OCI-LY3 (cell line): ENCODE measurements around the gene POU2F2.

Experiments
- H2AFZ ChIP-seq: fragments of 200-600, 300-600 bp; shearing (Covaris generic); 2 replicates; pipeline ENCODE4 v1.6.0; 2014; ENCODE audit warnings: antibody characterized with exemption, low read depth, low read length
- H3K27ac ChIP-seq: fragments of 200-600, 300-600 bp; sonication (generic); 2 replicates; pipeline ENCODE4 v1.5.1; 2014; ENCODE audit warnings: mild to moderate bottlenecking, low read length, moderate library complexity, mixed read lengths
- H3K27me3 ChIP-seq: fragments of 200-600, 300-600 bp; sonication (generic); 2 replicates; pipeline ENCODE4 v1.6.1; 2014; ENCODE audit warnings: low read depth, low read length, mixed read lengths
- H3K36me3 ChIP-seq: fragments of 200-600, 300-600 bp; sonication (generic); replicated peaks from 2 replicates; pipeline ENCODE3; 2014; ENCODE audit warnings: low read depth, low read length, mixed read lengths
- H3K4me1 ChIP-seq: fragments of 300-600, 200-600 bp; sonication (generic); 2 replicates; pipeline ENCODE4 v1.6.1; 2014; ENCODE audit warnings: low read length, mixed read lengths
- H3K4me2 ChIP-seq: fragments of 200-600, 300-600 bp; sonication (generic); 2 replicates; pipeline ENCODE4 v1.6.1; 2014; ENCODE audit warnings: low read length, mixed read lengths
- H3K4me3 ChIP-seq: fragments of 300-600, 200-600 bp; sonication (generic); 2 replicates; pipeline ENCODE4 v1.5.1; 2014; ENCODE audit warnings: antibody characterized with exemption, mild to moderate bottlenecking, low read length, moderate library complexity
- H3K79me2 ChIP-seq: fragments of 300-600, 200-600 bp; shearing (Covaris generic); 2 replicates; pipeline ENCODE4 v1.6.1; 2014; ENCODE audit warnings: mild to moderate bottlenecking, low read length, mixed read lengths
- H3K9ac ChIP-seq: fragments of 300-600, 200-600 bp; shearing (Covaris generic); 2 replicates; pipeline ENCODE4 v1.6.0; 2014; ENCODE audit warnings: mild to moderate bottlenecking, low read length, moderate library complexity
- H3K9me3 ChIP-seq: fragments of 200-600, 300-600 bp; shearing (Covaris generic); 2 replicates; pipeline ENCODE4 v1.6.1; 2014; ENCODE audit warnings: low read length, mixed read lengths; ENCODE audit not compliant: insufficient read depth
- H4K20me1 ChIP-seq: fragments of 200-600, 300-600 bp; sonication (generic); 2 replicates; pipeline ENCODE4 v1.6.1; 2016; ENCODE audit warnings: low read length, mixed read lengths; ENCODE audit not compliant: insufficient read depth
- EZH2phosphoT487 ChIP-seq: fragments of 200-600 bp; shearing (Covaris generic); IDR thresholded peaks from 2 replicates; pipeline ENCODE4 v1.6.1; 2018; ENCODE audit warnings: antibody characterized with exemption, mixed run types, low read depth
- TF ChIP-seq, protein P1 (sequence below): fragments of 200-600, 300-600 bp; sonication (generic); IDR thresholded peaks from 2 replicates; pipeline ENCODE4 v1.5.1; 2014; ENCODE audit warnings: antibody characterized with exemption, low read length, low read depth

Gene POU2F2

DNA sequence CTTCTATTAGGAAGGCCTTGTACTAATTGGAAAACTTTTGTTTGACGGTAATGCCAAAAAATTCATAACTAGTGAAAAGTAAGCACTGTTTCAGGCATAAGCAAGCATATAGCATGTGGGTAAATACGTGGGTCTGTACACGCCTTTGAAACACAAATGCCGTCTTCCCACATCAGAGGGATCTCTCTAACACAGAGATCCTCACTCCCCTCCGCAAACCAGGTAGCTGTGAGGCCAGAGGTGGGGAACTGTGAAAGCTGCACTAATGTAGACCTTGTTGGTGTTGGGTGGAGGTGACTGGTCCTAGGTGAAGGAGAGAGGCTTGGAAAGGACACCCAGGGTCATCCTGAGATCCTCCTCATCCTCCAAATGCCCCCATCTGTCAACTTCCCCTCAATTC is 16.0 kb upstream of the POU2F2 start:
- H3K4me3 ChIP-seq, result no peak overlapping the region
- no peaks in the 10 kb centered on the region for H4K20me1 ChIP-seq
- H3K4me2 ChIP-seq, result no peak overlapping the region
- H3K9me3 ChIP-seq, result no peaks in the 10 kb centered on the region
- TF ChIP-seq, protein P1, sequence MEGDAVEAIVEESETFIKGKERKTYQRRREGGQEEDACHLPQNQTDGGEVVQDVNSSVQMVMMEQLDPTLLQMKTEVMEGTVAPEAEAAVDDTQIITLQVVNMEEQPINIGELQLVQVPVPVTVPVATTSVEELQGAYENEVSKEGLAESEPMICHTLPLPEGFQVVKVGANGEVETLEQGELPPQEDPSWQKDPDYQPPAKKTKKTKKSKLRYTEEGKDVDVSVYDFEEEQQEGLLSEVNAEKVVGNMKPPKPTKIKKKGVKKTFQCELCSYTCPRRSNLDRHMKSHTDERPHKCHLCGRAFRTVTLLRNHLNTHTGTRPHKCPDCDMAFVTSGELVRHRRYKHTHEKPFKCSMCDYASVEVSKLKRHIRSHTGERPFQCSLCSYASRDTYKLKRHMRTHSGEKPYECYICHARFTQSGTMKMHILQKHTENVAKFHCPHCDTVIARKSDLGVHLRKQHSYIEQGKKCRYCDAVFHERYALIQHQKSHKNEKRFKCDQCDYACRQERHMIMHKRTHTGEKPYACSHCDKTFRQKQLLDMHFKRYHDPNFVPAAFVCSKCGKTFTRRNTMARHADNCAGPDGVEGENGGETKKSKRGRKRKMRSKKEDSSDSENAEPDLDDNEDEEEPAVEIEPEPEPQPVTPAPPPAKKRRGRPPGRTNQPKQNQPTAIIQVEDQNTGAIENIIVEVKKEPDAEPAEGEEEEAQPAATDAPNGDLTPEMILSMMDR, result no peak
- TF ChIP-seq EZH2phosphoT487, result no peak
- H3K79me2 ChIP-seq, result no peaks in the 10 kb centered on the region
- H3K36me3 ChIP-seq, result no peaks in the 10 kb centered on the region
- no peak overlapping the region for H3K27ac ChIP-seq
- no peaks in the 10 kb centered on the region for H3K27me3 ChIP-seq
- H3K4me1 ChIP-seq, result peaks cover 12% of the 10 kb centered on the region
- no peak overlapping the region for H3K9ac ChIP-seq
- H2AFZ ChIP-seq, result no peak overlapping the region

DNA sequence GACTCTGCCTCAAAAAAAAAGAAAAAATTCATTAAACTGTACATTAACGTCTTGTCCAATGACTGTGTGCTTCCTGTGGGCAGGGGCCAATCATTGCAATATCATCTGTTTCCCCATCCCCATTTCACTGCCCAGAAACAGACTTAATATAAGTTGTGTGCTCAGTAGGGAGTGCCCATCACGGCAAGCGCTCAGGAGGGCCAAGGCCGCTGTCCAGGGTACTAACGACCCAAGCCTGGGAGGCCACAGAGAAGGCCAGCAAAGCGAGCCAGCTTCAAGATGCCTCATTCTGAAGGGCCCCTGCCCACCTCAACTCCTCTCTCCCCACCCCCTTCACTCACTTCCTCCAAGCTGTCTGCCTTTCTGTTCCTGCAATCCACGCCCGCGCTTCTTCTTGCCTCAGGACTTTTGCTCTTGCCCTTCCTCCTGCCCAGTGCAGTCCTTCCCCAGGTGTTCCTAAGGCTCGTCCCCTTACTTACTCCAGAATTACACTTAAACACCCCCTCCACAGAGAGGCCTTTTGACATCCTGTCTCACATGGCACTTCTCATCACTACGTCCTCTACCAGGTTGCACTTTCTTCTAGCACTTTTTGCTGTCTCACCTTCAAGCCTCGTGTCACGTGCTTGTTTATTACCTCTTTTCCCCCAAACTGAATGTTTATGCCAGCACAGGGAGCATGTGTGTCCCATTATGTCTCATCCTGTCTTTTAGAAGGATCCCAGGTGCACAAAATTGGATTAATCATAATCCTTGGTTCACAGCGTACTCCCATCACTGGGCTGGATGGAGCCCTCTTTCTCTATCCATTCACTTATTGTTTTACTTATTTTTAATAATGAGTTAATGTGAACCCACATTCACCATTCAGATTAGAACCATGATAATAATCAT is 11.3 kb upstream of the POU2F2 start:
- no peak overlapping the region for H2AFZ ChIP-seq
- H3K9ac ChIP-seq, result no peak overlapping the region
- H3K27me3 ChIP-seq, result no peaks in the 10 kb centered on the region
- TF ChIP-seq EZH2phosphoT487, result no peak
- TF ChIP-seq, protein P1, result no peak
- no peaks in the 10 kb centered on the region for H3K9me3 ChIP-seq
- H3K79me2 ChIP-seq, result no peaks in the 10 kb centered on the region
- H3K36me3 ChIP-seq, result no peaks in the 10 kb centered on the region
- H3K4me1 ChIP-seq, result no peaks in the 10 kb centered on the region
- H4K20me1 ChIP-seq, result no peaks in the 10 kb centered on the region
- H3K27ac ChIP-seq, result no peak overlapping the region
- no peak overlapping the region for H3K4me2 ChIP-seq
- no peak overlapping the region for H3K4me3 ChIP-seq

DNA sequence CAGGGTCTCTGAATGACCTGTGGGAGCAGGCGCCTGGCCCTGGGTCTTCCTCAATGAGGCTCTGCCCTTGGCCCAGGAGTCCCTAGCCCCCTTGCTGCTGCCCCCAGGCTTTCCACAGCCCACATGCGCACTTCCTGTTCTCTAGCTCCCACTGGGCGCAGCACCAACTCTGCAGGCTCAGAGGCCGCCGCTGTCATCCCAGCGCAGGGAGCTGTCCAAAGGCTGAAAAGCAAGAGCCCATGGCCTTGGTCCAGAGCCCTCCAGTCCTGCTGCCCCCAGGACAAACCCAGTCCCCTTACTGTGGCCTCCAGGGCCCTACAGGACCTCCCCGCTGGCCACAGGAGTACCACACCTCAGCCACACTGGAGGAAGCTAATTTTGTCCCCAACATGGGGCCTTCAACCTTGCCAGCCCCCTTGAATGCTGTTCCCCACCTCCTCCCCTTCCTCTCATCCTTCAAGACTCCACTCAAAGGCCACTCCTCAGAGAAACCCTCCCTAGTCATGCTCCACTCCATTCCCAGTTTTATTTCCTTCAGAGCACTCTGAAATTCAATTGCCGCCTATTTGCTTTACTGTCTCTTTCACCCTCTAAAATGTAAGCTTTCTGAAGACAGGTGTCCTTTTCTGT is 8.0 kb upstream of the POU2F2 start:
- no peak overlapping the region for H3K4me2 ChIP-seq
- H3K4me1 ChIP-seq, result no peaks in the 10 kb centered on the region
- no peaks in the 10 kb centered on the region for H4K20me1 ChIP-seq
- no peak overlapping the region for H3K27ac ChIP-seq
- no peak overlapping the region for H3K9ac ChIP-seq
- H3K4me3 ChIP-seq, result no peak overlapping the region
- H2AFZ ChIP-seq, result no peak overlapping the region
- H3K36me3 ChIP-seq, result no peaks in the 10 kb centered on the region
- H3K79me2 ChIP-seq, result no peaks in the 10 kb centered on the region
- no peaks in the 10 kb centered on the region for H3K9me3 ChIP-seq
- TF ChIP-seq, protein P1, result no peak
- no peak for TF ChIP-seq EZH2phosphoT487
- no peaks in the 10 kb centered on the region for H3K27me3 ChIP-seq

DNA sequence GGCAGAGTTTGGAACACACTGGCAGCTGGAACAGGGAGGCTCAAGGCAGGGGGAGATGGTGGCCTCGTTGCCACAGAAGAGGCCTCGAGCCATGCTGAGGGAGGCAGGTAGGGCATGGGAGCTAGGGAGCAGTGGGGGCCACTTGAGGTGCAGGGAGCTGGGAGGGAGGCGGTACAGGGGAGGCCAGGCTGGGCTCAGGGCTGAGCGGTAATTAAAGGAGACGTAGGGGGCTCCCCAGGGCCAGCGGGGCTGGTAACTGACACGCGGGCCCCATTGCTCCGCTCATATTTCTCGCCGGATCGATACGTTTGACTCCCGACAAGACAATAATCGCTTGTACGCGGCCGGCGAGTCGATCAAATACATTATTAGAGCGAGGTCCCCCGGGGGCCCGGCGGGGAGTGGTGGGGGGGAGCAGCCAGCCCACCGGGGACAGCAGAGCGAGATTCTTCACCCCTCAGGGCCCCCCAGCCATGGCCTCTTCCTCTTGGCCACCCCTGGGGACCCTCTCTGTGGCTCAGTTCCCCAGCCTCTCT is 2.4 kb upstream of the POU2F2 start:
- Histone ChIP-seq H3K4me1 (peaks cover 16% of the 10 kb centered on the region), H4K20me1 (no peaks in the 10 kb centered on the region), H3K4me2 (no peak overlapping the region), H3K4me3 (no peak overlapping the region), H3K79me2 (peaks cover 34% of the 10 kb centered on the region), H3K9ac (no peak overlapping the region), H2AFZ (no peak overlapping the region), H3K9me3 (no peaks in the 10 kb centered on the region), H3K36me3 (peaks cover 19% of the 10 kb centered on the region), H3K27me3 (no peaks in the 10 kb centered on the region), H3K27ac (no peak overlapping the region)
- TF ChIP-seq, protein P1, result no peak
- no peak for TF ChIP-seq EZH2phosphoT487
